SJSA1 (cell line): ENCODE data around the gene PDK3. TPM values are rescaled to one million over a fixed set of nuclear protein-coding genes. Genes with fewer than 3 reads are reported as not detected.

Experiments used
- DNase-seq, 2 experiments: peaks; one replicate each; pipeline ENCODE4 v3.0.0-alpha.2; 2015 to 2020; ENCODE audit warnings: low spot score in 2 of 2, low read depth in 1 of 2
- H3K27ac ChIP-seq: fragments of 250-450 bp; sonication (Bioruptor Pico); 2 replicates; pipeline ENCODE4 v1.5.1; 2020; ENCODE audit warnings: mild to moderate bottlenecking, moderate library complexity
- H3K27me3 ChIP-seq: fragments of 250-450 bp; sonication (Bioruptor Pico); replicated peaks from 2 replicates; pipeline ENCODE4 v1.5.1; 2020; ENCODE audit warnings: mild to moderate bottlenecking, moderate library complexity
- H3K36me3 ChIP-seq: fragments of 250-450 bp; sonication (Bioruptor Pico); 2 replicates; pipeline ENCODE4 v1.5.1; 2020; ENCODE audit warnings: mild to moderate bottlenecking
- H3K4me1 ChIP-seq: fragments of 250-450 bp; sonication (Bioruptor Pico); replicated peaks from 2 replicates; pipeline ENCODE4 v1.6.1; 2021; ENCODE audit warnings: mild to moderate bottlenecking
- H3K4me3 ChIP-seq: fragments of 250-450 bp; sonication (Bioruptor Pico); 2 replicates; pipeline ENCODE4 v1.5.1; 2020; ENCODE audit warnings: mild to moderate bottlenecking
- H3K9me3 ChIP-seq: fragments of 250-450 bp; sonication (Bioruptor Pico); replicated peaks from 2 replicates; pipeline ENCODE4 v1.5.1; 2020; ENCODE audit warnings: mild to moderate bottlenecking
- total RNA-seq: library from RNA; depleted of rRNA; stranded (reverse); fragments of >200 nt; shearing (Covaris generic); gene quantifications from 2 replicates; pipeline ENCODE4 v1.2.3, GENCODE V29; 2014; rRNA removed

PDK3 gene
- total RNA-seq: 1.6 and 1.9 TPM in 2 replicates

DNA sequence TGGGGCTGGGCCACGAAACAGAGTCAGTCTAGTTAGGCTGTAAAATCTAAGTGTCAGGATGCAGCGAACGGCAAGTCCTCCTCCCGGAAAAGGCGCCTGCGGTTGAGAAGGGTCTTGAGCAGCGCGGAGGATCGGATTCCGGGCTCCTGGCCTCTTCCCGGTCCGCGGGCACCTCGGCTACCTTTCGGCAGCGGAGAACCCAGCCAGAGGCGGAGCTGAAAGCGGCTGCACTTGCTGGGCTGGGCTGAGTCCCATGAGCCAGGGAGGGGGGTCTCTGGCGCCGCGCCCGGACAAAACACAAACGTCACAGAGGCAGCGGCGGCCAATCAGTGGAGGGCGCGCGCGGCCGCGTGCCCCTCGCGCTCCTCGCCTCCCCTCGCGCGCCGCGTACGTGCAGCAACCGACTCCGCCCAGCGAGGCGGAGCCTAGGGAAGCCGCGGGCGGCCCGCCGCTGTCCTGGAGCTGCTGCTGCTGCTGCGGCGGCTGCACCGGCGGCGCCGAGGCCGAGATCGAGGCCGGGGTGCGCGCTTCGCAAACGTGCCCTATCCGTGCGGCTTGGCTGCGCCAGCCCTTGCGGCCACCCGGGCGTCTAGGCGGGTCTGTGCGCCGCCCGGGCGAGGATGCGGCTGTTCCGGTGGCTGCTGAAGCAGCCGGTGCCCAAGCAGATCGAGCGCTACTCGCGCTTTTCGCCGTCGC, at the start of gene PDK3:
Gene PDK3, plus strand, starts transcription at position 451 of the 696 bp plus-strand sequence. Its CDS starts 170 bp downstream, at position 621.
- H3K27ac ChIP-seq: no peak within 1 kb of the TSS
- peak within 1 kb of the TSS; percentile 50 for H3K4me3 ChIP-seq
- 0 out of 2 replicates have a peak, but pooled peaks cover 3% of the 10 kb centered on the region for H3K4me1 ChIP-seq
- no peaks in the 10 kb centered on the region for H3K36me3 ChIP-seq
- H3K27me3 ChIP-seq: no peaks in the 10 kb centered on the region
- H3K9me3 ChIP-seq: no peaks in the 10 kb centered on the region
- DNase-seq: peak; percentile 68 to 76

- H3K4me1 ChIP-seq: no peaks in the 10 kb centered on the region
- H3K27ac ChIP-seq: no peak overlapping the region
- no peak overlapping the region for H3K4me3 ChIP-seq
- no peak for DNase-seq
- H3K9me3 ChIP-seq: no peaks in the 10 kb centered on the region
- H3K36me3 ChIP-seq: no peaks in the 10 kb centered on the region
- H3K27me3 ChIP-seq: no peaks in the 10 kb centered on the region
These were observed 49.2 kb upstream of the PDK3 start for GRCh38 chrX:24415921-24416320.

GRCh38 chrX:24423960-24424359, 41.1 kb upstream of the PDK3 start:
- no peaks in the 10 kb centered on the region for H3K27me3 ChIP-seq
- no peak overlapping the region for H3K27ac ChIP-seq
- no peaks in the 10 kb centered on the region for H3K36me3 ChIP-seq
- H3K4me3 ChIP-seq: no peak overlapping the region
- no peaks in the 10 kb centered on the region for H3K9me3 ChIP-seq
- no peaks in the 10 kb centered on the region for H3K4me1 ChIP-seq
- no peak for DNase-seq

DNA sequence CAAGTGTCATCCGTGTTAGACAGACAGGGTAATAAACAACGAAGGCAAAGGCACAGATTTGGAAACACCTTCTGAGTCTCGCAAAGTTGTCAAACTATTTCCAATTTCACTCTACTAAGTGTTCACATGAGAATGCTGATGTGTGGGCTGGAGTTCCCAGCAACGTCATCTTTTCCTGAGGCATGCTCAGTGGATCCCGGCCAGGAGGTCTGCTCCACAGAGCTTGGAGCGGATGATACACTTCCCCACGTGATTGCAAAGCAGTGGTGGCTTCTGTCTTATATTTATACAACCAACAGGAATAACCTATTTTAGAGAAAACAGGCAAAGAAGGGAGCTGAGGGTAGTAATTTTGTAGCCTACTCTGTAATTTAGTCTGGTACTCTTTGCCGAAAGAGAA, 40.1 kb upstream of the PDK3 start:
- no peaks in the 10 kb centered on the region for H3K27me3 ChIP-seq
- no peak for DNase-seq
- no peak overlapping the region for H3K27ac ChIP-seq
- H3K9me3 ChIP-seq: no peaks in the 10 kb centered on the region
- no peaks in the 10 kb centered on the region for H3K4me1 ChIP-seq
- no peak overlapping the region for H3K4me3 ChIP-seq
- H3K36me3 ChIP-seq: no peaks in the 10 kb centered on the region

DNA sequence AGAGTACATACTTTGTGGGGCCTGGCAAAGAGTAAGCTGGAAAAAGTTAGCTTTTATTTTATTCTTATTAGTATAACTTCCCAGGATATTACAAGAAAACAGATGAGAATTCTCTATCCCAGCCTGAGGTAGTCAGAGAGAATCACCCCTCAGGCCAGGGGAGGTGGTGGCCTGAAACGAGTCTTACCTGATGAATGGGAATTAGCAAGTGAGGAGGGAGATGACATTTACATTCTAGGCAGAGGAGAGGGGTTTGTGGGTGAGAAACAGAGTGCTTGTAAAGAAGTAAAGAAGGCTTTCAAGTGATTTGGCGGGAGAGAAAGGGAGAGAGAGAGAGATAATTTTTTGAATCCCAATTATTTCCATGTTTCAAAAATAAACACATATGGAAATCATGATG, 39.3 kb upstream of the PDK3 start:
- H3K4me3 ChIP-seq: no peak overlapping the region

DNA sequence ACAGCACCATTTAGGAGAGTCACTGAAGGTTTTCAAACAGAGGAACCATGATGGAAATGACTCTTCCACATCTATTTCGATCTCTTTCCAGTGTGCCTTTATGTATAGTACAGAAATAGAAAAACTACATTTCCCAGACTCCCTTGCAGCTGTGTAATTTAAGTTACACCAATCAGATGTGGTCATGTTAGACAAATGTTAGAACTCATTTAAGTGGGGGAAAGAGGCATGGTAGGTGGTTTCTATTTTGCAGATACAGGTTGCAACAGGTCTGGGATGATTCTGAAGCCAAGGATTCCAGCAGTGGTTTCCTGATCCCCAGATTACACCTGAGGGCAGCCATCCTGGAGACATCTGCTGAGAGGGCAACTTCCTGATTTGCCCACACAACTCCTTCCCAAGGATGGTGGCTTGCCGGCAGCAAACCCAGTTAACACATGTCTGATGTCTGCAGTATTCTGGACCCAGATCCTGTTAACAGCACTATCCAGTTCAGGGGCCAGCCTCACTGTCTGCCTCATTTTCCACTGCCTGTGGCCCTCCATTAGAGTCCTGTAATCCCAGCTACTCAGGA, 38.7 kb upstream of the PDK3 start:
- no peaks in the 10 kb centered on the region for H3K9me3 ChIP-seq
- no peaks in the 10 kb centered on the region for H3K36me3 ChIP-seq
- no peak for DNase-seq
- H3K27ac ChIP-seq: no peak overlapping the region
- H3K4me1 ChIP-seq: no peaks in the 10 kb centered on the region
- no peaks in the 10 kb centered on the region for H3K27me3 ChIP-seq
- H3K4me3 ChIP-seq: no peak overlapping the region

More for the DNA sequence above, 39.3 kb upstream of the PDK3 start:
- Histone ChIP-seq H3K27ac (no peak overlapping the region), H3K36me3 (no peaks in the 10 kb centered on the region), H3K27me3 (no peaks in the 10 kb centered on the region), H3K4me1 (no peaks in the 10 kb centered on the region), H3K9me3 (no peaks in the 10 kb centered on the region)
- DNase-seq: no peak

- Histone ChIP-seq H3K9me3 (no peaks in the 10 kb centered on the region), H3K27me3 (no peaks in the 10 kb centered on the region), H3K27ac (no peak overlapping the region), H3K4me3 (no peak overlapping the region), H3K36me3 (no peaks in the 10 kb centered on the region), H3K4me1 (no peaks in the 10 kb centered on the region)
- no peak for DNase-seq
These were observed 38.0 kb upstream of the PDK3 start for GRCh38 chrX:24426921-24427746.

GRCh38 chrX:24427747-24428019, 37.4 kb upstream of the PDK3 start:
- no peak for DNase-seq
- Histone ChIP-seq H3K36me3 (no peaks in the 10 kb centered on the region), H3K27me3 (no peaks in the 10 kb centered on the region)

GRCh38 chrX:24428516-24428915, 36.6 kb upstream of the PDK3 start:
- no peak for DNase-seq
- no peaks in the 10 kb centered on the region for H3K4me1 ChIP-seq
- no peaks in the 10 kb centered on the region for H3K36me3 ChIP-seq
- H3K27me3 ChIP-seq: no peaks in the 10 kb centered on the region
- no peaks in the 10 kb centered on the region for H3K9me3 ChIP-seq
- no peak overlapping the region for H3K27ac ChIP-seq
- no peak overlapping the region for H3K4me3 ChIP-seq

More at GRCh38 chrX:24427747-24428019, 37.4 kb upstream of the PDK3 start:
- no peak overlapping the region for H3K4me3 ChIP-seq
- no peaks in the 10 kb centered on the region for H3K4me1 ChIP-seq
- H3K27ac ChIP-seq: no peak overlapping the region
- no peaks in the 10 kb centered on the region for H3K9me3 ChIP-seq

- Histone ChIP-seq H3K4me1 (no peaks in the 10 kb centered on the region), H3K27me3 (no peaks in the 10 kb centered on the region), H3K36me3 (no peaks in the 10 kb centered on the region), H3K27ac (no peak overlapping the region), H3K4me3 (no peak overlapping the region), H3K9me3 (no peaks in the 10 kb centered on the region)
- DNase-seq: no peak
These were observed 30.0 kb upstream of the PDK3 start for GRCh38 chrX:24435060-24435459.

GRCh38 chrX:24443918-24444317, 21.2 kb upstream of the PDK3 start:
- DNase-seq: no peak
- Histone ChIP-seq H3K4me3 (no peak overlapping the region), H3K36me3 (no peaks in the 10 kb centered on the region), H3K4me1 (no peaks in the 10 kb centered on the region), H3K27ac (no peak overlapping the region), H3K27me3 (no peaks in the 10 kb centered on the region), H3K9me3 (no peaks in the 10 kb centered on the region)

GRCh38 chrX:24444645-24445044, 20.4 kb upstream of the PDK3 start:
- Histone ChIP-seq H3K36me3 (no peaks in the 10 kb centered on the region), H3K9me3 (no peaks in the 10 kb centered on the region), H3K27ac (no peak overlapping the region), H3K4me1 (no peaks in the 10 kb centered on the region), H3K4me3 (no peak overlapping the region), H3K27me3 (no peaks in the 10 kb centered on the region)
- no peak for DNase-seq

- no peaks in the 10 kb centered on the region for H3K4me1 ChIP-seq
- no peaks in the 10 kb centered on the region for H3K27me3 ChIP-seq
- no peaks in the 10 kb centered on the region for H3K36me3 ChIP-seq
- H3K27ac ChIP-seq: no peak overlapping the region
- H3K9me3 ChIP-seq: no peaks in the 10 kb centered on the region
- no peak for DNase-seq
- H3K4me3 ChIP-seq: no peak overlapping the region
These were observed 16.3 kb upstream of the PDK3 start for GRCh38 chrX:24448762-24449250.

GRCh38 chrX:24463077-24463476, 2.0 kb upstream of the PDK3 start:
- H3K36me3 ChIP-seq: no peaks in the 10 kb centered on the region
- no peaks in the 10 kb centered on the region for H3K27me3 ChIP-seq
- no peak overlapping the region for H3K27ac ChIP-seq
- no peak overlapping the region for H3K4me3 ChIP-seq
- 0 out of 2 replicates have a peak, but pooled peaks cover 3% of the 10 kb centered on the region for H3K4me1 ChIP-seq
- DNase-seq: no peak
- H3K9me3 ChIP-seq: no peaks in the 10 kb centered on the region
